Stimulated activated effector memory CD8-positive, alpha-beta T cell treated with anti-CD3 and anti-CD28 coated beads, Interleukin-12 subunit alpha, Interleukin-12 subunit beta, amount 100 ng/mL, for 72 hours (primary cell): ENCODE results near the gene PRAC1.

ENCODE experiments used
- ATAC-seq: fragments of 150-1000 bp; cut with Tn5 transposase; 2 replicates; pipeline ENCODE4 v1.10.0; 2021
- DNase-seq, 2 donors: peaks; one replicate each; pipeline ENCODE4 v3.0.0; 2021 to 2022; ENCODE audit warnings: low spot score in 2 of 2
- H3K27ac Mint-ChIP-seq: one replicate; pipeline ENCODE4 v1.8.0; 2022; ENCODE audit warnings: mild to moderate bottlenecking, mixed read lengths
- H3K36me3 Mint-ChIP-seq: one replicate; pipeline ENCODE4 v1.8.0; 2022; ENCODE audit warnings: mild to moderate bottlenecking, mixed read lengths
- H3K4me1 Mint-ChIP-seq: one replicate; pipeline ENCODE4 v1.8.0; 2022; ENCODE audit warnings: mixed read lengths
- H3K4me3 Mint-ChIP-seq: one replicate; pipeline ENCODE4 v1.8.0; 2022; ENCODE audit warnings: mild to moderate bottlenecking, mixed read lengths
- H3K9me3 Mint-ChIP-seq: one replicate; pipeline ENCODE4 v1.8.0; 2022; ENCODE audit warnings: mixed read lengths

Gene PRAC1

DNA sequence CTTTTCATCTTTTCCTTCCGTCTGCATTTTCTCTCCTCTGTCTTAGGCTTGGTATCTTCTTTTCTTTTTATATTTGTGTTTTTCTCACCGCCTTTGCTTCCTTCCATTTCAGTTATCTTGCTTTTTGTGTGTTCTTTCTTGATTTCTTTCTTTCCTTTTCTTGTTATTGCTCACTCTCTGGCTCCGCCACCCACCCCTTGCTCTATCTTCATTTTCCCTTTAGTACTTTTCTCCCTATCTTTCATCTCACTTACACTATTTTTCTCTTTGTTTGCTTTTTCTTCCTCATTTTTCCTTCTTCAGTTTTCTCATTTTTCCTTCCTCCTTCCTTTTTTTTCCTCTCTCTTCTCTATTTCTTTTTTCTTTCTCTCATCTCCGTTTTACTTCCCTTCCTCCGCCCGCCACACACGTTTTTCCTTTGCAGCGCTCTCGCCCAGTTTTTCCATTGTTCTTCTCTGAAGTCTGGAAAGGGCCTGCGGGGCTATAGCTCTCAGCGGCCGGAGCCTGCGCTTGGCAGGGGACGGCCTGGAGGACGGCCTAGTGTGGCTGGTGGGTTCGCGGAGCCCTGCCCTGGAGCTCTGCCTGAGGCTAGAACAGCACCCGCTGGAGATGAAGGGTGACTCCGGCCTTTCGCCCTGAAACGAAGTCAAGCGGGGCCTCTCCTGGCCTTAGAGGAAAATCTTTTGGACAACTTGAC, 11.5 kb upstream of the PRAC1 start:
- ATAC-seq (no peak), DNase-seq (no peak)
- no peaks in the 10 kb centered on the region for H3K36me3 Mint-ChIP-seq
- H3K4me3 Mint-ChIP-seq: peak overlapping the region; percentile 55
- H3K27ac Mint-ChIP-seq: peak overlapping the region; percentile 4
- H3K9me3 Mint-ChIP-seq: no peaks in the 10 kb centered on the region
- H3K4me1 Mint-ChIP-seq: peaks cover 28% of the 10 kb centered on the region

DNA sequence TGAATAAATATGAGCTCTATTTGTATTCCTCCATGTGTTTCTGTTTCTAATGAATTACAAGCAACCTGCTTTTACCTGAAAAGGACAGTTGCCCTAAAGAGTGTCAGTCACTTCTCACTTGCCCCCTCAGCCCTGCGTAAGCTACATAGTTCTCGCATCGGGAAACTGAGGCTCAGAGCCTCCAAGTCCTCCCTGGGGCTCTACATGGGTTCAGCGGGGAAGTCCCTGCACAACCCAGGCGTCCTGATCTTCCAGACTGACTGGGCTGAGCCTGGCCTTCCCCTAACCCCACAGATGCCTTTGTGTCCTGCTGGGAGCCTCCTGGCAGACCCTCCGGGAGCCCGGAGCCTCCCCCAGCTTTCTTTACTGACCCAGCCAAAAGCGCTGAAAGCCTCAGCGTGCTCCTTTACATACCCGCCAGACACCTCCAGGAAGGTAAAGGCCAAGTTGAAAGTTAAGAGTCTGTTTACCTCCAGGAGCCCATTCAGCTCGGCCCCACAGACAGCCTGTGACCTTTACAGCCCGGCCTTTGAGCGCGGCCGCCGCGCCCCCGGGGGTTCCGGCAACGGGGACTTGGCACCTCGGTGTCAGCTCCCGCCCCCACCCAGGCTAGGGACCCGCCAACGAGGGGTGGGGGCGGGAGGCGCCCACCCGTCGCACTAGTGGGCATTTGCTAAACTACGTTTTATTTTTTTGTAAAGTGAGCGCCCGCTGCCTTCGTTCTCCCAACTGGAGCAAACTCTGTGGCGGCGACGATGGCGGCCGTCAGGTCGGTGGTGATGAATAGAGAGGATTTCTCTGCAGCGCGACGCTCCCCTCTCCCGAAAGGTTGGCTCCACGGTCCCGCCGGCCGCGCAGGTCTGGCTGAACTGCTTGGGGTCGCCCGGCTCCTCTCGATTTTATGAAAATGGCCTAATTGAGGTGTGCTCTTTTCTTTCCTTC, 10.6 kb upstream of the PRAC1 start:
- DNase-seq (peak in 1 of 2 donors; percentile 53), ATAC-seq (no peak)
- no peaks in the 10 kb centered on the region for H3K9me3 Mint-ChIP-seq
- H3K27ac Mint-ChIP-seq: no peak overlapping the region
- H3K4me3 Mint-ChIP-seq: peak overlapping the region; percentile 55
- H3K4me1 Mint-ChIP-seq: peaks cover 37% of the 10 kb centered on the region
- no peaks in the 10 kb centered on the region for H3K36me3 Mint-ChIP-seq

DNA sequence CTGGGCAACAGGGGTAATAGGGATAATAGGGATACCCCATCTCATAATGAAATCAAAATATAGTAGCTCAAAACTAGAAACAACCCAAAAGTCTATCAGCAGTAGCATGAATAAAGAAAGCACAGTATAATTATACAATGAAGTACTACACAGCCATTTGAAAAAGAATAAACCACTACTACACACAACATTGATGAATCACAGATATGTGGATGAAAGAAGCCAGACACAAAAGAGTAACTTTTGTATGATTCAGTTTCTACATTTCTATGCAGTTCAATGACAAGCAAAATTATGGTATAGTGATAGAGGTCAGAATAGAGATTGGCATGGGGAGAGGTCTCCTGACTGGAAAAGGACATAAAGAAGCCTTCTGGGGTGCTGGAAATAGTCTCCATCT, 9.0 kb upstream of the PRAC1 start:
- no peak overlapping the region for H3K27ac Mint-ChIP-seq
- no peak overlapping the region for H3K4me3 Mint-ChIP-seq
- no peak for ATAC-seq
- no peaks in the 10 kb centered on the region for H3K36me3 Mint-ChIP-seq
- no peak for DNase-seq
- H3K4me1 Mint-ChIP-seq: peaks cover 39% of the 10 kb centered on the region
- no peaks in the 10 kb centered on the region for H3K9me3 Mint-ChIP-seq

DNA sequence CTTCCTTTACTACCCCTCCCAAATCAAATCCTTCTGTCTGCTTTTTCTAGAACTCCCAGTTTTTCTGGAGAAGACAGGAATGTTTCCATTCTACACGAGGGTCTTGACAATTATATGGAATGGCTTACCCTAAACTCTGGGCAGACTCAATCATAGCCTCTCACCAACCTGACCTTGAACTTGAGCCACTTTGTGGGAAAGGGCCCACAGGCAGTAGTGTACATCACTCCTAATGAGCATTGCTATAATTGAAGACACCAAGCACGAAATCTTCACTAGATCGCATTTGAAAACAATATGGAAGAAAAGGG, 7.9 kb upstream of the PRAC1 start:
- H3K4me3 Mint-ChIP-seq: no peak overlapping the region
- DNase-seq: no peak
- no peak overlapping the region for H3K27ac Mint-ChIP-seq
- H3K9me3 Mint-ChIP-seq: no peaks in the 10 kb centered on the region
- peaks cover 42% of the 10 kb centered on the region for H3K4me1 Mint-ChIP-seq
- no peak for ATAC-seq
- H3K36me3 Mint-ChIP-seq: peaks cover 3% of the 10 kb centered on the region

DNA sequence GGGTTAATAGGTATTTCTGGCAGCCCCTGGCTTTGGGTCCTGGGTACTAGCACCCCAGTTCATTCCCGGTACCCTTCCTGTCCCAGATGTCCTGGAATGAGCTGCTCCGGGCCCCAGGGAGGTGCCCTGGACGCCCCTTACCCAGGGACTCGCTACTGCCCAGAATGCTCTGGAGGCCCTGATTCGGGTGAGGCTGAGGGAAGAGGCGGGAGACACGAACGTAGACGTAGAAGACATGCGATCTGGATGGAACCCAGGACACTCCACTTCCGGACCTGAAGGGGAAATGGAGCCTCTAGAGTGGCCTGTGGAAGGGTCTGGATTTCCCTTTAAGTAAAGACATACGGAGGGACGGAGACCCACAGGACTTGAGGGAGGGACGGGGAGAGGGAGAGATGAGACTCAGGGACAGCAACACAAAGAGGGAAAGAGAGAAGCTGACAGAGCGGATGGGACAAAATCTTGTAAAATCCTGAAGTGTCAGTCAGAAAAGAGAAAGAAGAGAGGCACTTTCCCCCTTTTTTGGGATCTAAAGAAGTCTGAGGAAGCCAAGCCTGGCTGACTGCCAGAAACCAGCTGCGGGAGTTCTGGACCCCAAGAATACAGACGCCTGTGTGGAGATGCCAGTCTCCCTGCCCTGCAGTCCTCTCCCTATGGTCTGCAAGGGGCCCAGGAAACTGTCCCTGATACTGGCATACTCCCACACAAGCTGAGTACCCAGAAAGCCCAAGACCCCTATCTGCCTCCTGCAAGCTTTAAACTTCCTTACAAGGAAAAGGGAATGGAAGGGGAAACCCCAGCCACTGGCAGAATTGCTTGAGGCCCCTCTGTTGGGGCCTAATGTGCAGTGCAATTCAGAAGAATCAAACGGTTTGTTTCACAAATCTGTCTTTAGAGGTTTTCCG, 7.3 kb upstream of the PRAC1 start:
- DNase-seq: no peak
- Mint-ChIP-seq H3K27ac (no peak overlapping the region), H3K4me3 (peak overlapping the region; percentile 68), H3K9me3 (no peaks in the 10 kb centered on the region), H3K36me3 (peaks cover 9% of the 10 kb centered on the region), H3K4me1 (peaks cover 48% of the 10 kb centered on the region)
- ATAC-seq: no peak

DNA sequence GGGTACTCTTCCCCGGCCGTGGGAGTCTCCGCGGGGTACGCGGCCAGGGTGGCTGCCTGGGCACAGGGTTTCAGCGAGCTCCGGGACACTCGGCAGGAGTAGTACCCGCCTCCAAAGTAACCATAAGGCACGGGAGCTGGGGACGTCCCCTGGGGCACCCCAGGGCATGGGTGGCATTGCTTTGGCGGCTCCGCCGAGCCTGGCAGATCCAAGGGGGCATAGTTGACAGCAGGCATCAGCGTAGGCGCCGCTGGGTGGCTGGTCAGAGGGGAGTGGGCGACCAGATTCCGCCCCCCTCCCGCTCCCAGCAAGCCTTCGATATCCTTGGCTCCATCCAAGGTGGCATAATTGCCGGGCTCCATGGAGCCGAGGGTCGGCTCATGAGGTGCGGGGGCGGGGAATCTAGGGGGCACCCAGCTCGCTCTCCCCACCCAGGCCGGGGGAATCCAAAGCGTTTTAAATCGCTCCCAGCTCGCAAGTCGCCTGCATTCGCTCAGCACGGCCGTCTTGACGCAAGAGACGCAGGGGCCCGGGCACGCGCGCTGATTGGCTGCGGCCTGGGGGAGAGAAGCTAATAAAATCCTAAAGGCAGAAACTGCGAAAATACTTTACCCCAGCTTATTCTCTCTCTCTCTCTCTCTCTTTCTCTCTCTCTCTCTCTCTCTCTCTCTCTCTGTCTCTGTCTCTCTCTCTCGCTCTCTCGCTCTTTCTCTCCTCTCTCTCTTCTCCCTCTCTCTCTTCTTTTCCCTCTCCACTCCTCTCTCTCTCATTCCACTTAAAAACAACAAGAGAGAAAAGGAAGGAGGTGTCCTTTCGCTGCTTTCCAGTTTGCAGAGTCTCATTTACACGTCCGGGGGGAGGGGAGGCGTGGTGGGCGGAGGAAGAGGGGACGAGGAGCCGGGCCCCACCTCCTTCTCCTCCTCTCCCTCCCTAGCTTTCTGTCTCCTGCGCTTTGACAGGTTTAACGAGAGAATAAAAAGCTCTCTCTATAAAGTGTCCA, 6.2 kb upstream of the PRAC1 start, which contains the start of gene HOXB13:
TSS of gene HOXB13 (minus strand) at position 519 of the 1,000 bp plus-strand sequence. CDS start at position 362, 157 bp downstream.
- H3K4me1 Mint-ChIP-seq: peaks cover 49% of the 10 kb centered on the region
- peak within 1 kb of the TSS; percentile 68 for H3K4me3 Mint-ChIP-seq
- ATAC-seq (no peak), DNase-seq (no peak)
- no peaks in the 10 kb centered on the region for H3K9me3 Mint-ChIP-seq
- peaks cover 13% of the 10 kb centered on the region for H3K36me3 Mint-ChIP-seq
- no peak within 1 kb of the TSS for H3K27ac Mint-ChIP-seq

DNA sequence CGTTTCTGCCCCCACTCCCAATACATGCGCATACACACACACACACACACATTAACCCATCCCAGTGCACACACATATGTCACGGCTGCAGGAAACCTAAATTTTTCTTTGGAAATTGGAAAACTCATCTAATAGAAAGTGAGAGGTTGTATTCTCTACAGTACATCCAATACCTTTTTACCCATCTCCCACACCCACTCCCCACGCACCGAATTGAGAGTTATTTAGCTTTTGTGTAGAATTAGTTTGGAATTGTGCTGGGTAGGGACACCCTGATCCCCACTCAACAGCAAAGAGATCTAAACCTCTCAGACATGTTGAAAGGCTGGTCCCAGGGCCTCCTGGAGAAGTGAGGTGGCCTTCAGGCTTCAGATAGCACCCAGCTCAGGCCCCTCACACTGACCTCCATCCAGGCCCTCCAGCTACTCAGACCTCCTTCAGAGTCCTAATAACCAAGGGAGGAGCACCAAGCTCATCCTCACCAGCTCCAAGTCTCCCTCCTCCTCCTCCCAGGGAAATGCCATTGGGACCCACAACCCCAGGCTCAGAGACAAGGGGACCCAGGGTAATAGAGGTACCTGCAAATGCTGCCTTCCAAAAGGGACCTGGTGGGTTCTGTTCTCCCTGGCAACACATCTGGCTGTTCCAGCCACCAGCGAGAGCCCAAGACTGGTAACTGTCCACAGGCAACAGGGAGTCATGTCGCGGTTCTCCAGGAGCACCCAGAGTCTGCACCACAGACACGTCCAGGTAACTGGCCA, 5.3 kb upstream of the PRAC1 start:
- Mint-ChIP-seq H3K4me1 (peaks cover 47% of the 10 kb centered on the region), H3K9me3 (no peaks in the 10 kb centered on the region)
- ATAC-seq: peak; percentile 48

DNA sequence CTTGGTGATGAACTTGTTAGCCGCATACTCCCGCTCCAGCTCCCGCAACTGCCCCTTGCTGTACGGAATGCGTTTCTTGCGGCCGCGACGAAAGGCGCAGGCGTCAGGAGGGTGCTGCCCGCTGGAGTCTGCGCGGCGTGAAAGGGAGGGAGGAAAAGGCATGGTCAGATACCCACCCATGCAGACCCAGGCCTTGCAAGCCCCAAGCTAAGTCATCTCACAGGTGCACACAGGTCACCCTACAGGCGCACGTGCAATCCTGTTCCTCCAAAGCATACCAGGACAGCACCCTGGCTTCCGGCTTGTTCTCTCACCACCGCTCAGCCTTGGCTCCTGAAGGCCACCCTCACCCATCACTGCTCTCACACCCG, 4.6 kb upstream of the PRAC1 start:
- H3K36me3 Mint-ChIP-seq: peaks cover 13% of the 10 kb centered on the region
- H3K27ac Mint-ChIP-seq: no peak overlapping the region
- ATAC-seq (peak; percentile 57), DNase-seq (no peak)
- no peak overlapping the region for H3K4me3 Mint-ChIP-seq
- peaks cover 45% of the 10 kb centered on the region for H3K4me1 Mint-ChIP-seq
- H3K9me3 Mint-ChIP-seq: no peaks in the 10 kb centered on the region

More for the DNA sequence above, 5.3 kb upstream of the PRAC1 start:
- Mint-ChIP-seq H3K4me3 (peak overlapping the region; percentile 68), H3K27ac (no peak overlapping the region), H3K36me3 (peaks cover 13% of the 10 kb centered on the region)
- DNase-seq: no peak

DNA sequence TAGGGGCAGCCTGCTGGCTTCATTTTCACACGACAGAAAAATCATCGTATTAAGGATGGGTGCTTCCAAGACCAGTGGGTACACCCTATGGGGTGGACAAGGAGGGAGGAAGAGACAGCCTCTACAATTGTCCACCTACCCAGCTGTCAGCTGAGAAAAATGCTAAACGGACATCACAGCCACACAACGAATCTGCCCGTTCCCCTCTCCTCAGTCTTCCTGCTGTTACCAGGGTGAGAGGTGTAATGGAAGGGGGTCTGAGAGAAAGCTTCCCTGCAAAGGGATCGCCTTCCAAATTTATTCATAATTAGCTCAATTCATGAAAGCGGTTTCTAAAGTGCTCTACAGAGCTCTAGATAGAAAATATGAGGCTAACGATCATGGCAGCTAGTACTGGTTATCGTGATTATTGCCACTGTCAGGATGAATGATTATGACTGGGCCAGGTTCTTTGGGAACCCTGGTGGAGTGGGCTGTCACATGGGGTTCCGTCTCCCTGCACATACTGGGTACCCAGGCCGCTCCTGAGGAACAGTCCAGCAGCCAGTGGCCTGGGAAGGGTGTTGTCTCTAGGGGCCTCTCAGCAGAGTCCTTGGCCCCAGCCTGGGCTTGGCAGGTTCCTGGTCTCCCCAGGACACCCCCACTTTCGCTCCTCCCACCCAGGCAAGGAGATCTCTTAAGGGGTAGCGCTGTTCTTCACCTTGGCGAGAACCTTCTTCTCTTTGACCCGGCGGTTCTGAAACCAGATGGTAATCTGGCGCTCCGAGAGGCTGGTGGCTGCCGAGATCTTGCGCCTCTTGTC, 4.0 kb upstream of the PRAC1 start:
- Mint-ChIP-seq H3K9me3 (no peaks in the 10 kb centered on the region), H3K27ac (no peak overlapping the region), H3K36me3 (peaks cover 13% of the 10 kb centered on the region), H3K4me1 (peaks cover 45% of the 10 kb centered on the region), H3K4me3 (no peak overlapping the region)
- ATAC-seq: peak; percentile 50
- no peak for DNase-seq

DNA sequence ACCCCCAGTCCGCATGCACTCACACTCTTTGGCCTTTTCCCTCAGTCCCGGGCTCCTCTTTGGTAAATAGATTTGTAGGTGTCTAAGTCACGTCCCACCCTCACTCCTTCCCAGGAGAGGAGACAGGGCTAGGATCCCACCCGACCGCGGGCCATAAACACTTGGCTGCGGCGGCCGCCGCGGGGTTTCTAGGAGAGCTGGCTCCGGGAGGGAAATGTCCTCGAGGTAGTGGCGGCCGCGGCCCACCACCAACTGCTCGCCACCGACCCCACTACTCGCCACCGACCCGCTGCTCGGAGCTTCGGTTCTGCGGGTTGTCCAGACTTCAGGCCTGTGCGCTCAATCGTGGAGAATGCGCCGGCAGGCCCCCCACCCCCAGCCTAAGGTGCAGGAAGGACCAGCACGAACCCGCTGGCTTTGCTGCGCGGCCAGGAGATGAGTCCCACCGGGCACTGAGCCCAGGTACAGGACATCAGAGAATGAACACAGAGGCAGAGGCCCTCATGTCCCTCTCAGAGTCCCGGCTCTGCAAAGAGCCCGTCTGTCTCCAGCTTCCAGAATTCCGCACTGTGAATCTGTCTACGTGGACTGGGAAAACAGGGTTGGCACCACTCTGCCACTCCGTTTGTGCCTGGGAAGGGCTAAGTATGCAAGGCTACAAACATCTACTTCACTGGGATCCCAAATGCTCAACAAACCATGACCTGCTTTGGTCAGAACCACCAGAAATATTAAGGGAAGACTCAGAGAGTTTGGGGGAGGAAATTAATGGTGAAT, 3.2 kb upstream of the PRAC1 start:
- no peaks in the 10 kb centered on the region for H3K9me3 Mint-ChIP-seq
- peak overlapping the region; percentile 59 for H3K4me3 Mint-ChIP-seq
- ATAC-seq (peak; percentile 38), DNase-seq (no peak)
- no peak overlapping the region for H3K27ac Mint-ChIP-seq
- peaks cover 45% of the 10 kb centered on the region for H3K4me1 Mint-ChIP-seq
- H3K36me3 Mint-ChIP-seq: peaks cover 13% of the 10 kb centered on the region

DNA sequence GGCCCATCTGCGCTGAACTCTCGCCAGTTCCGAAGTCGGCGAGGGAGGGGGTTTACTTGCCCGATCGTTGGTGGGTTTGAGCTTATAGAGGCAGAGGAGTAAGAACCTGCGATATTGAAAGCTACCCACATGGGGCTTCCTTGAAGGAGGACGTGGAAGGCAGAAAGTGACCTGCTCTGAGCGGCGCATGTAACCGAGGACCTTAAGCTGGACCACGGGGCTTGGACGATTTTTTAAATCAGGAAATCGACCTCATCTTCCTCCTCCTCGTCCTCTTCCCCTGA, 2.6 kb upstream of the PRAC1 start:
- no peak for ATAC-seq
- no peaks in the 10 kb centered on the region for H3K9me3 Mint-ChIP-seq
- H3K36me3 Mint-ChIP-seq: peaks cover 13% of the 10 kb centered on the region
- peaks cover 45% of the 10 kb centered on the region for H3K4me1 Mint-ChIP-seq
- no peak overlapping the region for H3K27ac Mint-ChIP-seq
- H3K4me3 Mint-ChIP-seq: peak overlapping the region; percentile 59
- DNase-seq: no peak

DNA sequence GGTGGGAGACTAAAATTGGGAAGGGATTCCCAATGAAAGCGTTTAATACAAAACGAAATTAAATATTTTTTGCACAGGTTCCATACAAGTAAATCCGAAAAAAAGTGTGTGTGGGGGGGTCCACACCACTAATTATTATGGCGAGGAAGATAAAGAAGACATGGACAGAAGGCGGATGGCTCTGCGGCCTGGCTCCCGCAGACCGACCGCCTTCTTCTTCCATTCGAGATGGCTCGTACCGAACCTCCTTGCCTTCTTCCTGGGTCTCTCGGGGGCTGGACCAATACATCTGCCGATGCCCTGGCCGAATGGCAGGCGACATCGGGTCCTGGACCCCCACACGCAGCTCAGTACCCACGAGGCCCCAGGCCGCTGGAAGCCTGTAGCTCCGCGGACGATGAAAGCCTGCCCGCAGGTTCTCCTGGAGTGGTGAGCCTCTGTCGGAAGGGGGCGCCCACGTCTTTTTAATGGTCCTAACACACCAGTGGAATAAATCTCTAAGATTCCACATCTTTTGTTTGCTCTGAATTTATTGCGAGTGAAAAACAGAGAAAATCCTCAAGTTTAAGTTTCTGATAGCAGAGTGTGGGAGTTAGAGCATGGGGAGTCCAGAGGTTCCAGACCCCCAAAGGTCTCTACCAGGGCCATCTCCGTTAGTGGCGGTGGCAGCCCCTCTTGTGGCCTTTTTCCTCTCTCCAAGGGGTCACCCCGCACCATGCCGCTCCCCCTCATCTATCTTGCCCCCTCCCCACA, 2.1 kb upstream of the PRAC1 start:
- Mint-ChIP-seq H3K4me1 (peaks cover 42% of the 10 kb centered on the region), H3K4me3 (peak overlapping the region; percentile 59), H3K36me3 (peaks cover 13% of the 10 kb centered on the region), H3K9me3 (no peaks in the 10 kb centered on the region), H3K27ac (no peak overlapping the region)
- ATAC-seq: peak; percentile 53
- DNase-seq: peak; percentile 62 to 89
